ENCODE measurements around the gene SETD1B.

DNA sequence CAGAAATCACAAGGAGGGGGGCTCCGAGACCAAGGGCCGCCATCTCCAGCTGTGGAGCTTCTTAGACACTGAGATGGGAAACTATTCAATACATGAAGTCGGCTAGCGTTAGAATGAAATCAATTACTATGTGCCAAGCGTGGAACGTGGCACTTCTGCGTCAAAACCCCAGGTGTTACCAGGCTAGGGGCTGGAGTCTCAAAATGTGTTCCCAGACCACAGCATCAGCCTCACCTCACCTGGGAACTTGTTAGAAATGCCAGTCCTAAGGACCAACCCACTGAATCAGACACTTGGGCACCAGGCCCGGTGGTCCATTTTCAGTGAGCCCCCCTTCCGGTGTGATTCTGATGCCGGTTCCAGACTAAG is 5.0 kb upstream of the SETD1B start:
- TF ChIP-seq, protein P1, sequence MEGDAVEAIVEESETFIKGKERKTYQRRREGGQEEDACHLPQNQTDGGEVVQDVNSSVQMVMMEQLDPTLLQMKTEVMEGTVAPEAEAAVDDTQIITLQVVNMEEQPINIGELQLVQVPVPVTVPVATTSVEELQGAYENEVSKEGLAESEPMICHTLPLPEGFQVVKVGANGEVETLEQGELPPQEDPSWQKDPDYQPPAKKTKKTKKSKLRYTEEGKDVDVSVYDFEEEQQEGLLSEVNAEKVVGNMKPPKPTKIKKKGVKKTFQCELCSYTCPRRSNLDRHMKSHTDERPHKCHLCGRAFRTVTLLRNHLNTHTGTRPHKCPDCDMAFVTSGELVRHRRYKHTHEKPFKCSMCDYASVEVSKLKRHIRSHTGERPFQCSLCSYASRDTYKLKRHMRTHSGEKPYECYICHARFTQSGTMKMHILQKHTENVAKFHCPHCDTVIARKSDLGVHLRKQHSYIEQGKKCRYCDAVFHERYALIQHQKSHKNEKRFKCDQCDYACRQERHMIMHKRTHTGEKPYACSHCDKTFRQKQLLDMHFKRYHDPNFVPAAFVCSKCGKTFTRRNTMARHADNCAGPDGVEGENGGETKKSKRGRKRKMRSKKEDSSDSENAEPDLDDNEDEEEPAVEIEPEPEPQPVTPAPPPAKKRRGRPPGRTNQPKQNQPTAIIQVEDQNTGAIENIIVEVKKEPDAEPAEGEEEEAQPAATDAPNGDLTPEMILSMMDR (IDR thresholded peaks at IDR 0.05) = no peak
- no peak for TF ChIP-seq POLR2A (IDR thresholded peaks at IDR 0.05)
- TF ChIP-seq EP300 (IDR thresholded peaks at IDR 0.05) = no peak
